GM21619 (cell line): ENCODE results near the gene FKBP7.
A peak's percentile ranks its signal among the peaks of the same experiment; 100 is the strongest.
"Not testable (repeated sequence)": the region's sequence is repeated elsewhere in the genome, so short reads cannot be mapped to it uniquely, and the experiment has no call there.

Experiments used
- ATAC-seq: cut with Tn5 transposase; IDR thresholded peaks from one replicate; pipeline ENCODE4 v1.9.1; 2021; ENCODE audit not compliant: unreplicated experiment

FKBP7 gene

GRCh38 chr2:178491612-178492011 is 13.2 kb upstream of the FKBP7 start:
- no peak for ATAC-seq

DNA sequence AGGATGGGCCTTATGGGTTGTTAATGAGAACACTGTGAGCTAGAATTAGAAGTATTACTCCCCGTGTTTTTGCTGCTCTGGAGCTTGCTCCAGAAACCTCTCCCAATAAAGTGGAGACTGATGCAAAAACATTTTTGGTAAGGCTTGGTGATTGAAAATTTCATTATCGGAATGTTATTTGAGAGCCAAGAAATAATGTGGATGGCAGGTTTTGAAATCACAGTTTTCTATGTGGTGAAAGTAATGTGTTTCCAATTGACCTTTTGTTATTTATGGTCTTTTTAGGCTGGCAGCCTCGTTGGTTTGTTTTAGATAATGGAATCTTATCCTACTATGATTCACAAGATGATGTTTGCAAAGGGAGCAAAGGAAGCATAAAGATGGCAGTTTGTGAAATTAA is 7.0 kb upstream of the FKBP7 start:
- no peak for ATAC-seq

DNA sequence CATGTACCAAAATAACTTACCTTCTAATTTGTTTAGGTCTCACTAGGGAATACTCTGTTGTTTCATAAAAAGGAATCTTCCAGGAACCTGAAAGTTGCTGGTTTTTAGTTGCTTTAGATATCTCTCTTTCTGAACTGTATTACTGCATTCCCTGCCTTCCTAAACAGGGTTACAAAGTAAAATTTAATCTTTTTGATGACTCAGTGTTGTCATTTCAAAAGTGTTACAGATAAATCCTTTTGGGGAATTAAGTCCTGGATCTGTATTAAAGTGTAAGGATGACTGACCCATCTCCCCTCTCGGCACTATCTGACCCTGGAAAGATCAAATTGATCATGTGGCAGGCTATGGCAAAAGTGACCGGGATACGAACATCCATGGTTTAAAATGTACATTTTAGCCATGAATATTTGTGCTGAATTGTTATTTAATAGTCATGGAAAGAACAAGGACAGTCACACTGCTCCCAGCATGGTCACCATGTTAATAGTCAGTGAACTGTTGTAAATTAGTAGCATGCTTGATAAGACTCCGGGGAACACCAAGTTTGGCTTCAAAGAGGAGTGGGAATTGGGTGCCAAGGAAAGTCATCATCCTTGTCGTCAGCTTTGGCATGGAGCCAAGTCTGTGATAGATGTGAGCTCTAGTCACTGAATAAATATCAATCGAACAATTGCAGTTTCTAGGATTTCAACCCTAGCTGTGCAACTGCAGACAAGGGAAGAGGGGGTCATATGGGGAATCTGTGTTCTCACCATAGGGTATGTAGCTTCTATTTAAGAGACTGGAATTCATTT is 6.0 kb upstream of the FKBP7 start:
- no peak for ATAC-seq

DNA sequence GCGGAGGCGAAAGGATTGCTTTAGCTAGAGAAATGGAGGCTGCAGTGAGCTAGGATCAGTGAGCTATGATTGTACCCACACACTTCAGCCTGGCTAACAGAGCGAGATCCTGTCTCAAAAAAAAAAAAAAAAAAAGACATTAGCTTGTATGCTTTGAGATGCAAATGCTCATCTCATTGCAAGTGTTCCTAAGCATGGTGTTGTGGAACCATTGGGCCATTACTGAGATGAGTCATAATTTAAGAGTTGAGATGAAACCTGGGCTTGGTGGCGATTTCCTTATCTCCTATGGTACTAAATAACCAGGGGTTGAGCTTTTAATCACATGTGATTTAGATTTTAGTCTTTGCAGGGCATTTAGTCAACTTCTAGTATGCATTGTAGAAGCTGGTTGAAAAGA is 4.0 kb upstream of the FKBP7 start:
- peak; percentile 31 for ATAC-seq

DNA sequence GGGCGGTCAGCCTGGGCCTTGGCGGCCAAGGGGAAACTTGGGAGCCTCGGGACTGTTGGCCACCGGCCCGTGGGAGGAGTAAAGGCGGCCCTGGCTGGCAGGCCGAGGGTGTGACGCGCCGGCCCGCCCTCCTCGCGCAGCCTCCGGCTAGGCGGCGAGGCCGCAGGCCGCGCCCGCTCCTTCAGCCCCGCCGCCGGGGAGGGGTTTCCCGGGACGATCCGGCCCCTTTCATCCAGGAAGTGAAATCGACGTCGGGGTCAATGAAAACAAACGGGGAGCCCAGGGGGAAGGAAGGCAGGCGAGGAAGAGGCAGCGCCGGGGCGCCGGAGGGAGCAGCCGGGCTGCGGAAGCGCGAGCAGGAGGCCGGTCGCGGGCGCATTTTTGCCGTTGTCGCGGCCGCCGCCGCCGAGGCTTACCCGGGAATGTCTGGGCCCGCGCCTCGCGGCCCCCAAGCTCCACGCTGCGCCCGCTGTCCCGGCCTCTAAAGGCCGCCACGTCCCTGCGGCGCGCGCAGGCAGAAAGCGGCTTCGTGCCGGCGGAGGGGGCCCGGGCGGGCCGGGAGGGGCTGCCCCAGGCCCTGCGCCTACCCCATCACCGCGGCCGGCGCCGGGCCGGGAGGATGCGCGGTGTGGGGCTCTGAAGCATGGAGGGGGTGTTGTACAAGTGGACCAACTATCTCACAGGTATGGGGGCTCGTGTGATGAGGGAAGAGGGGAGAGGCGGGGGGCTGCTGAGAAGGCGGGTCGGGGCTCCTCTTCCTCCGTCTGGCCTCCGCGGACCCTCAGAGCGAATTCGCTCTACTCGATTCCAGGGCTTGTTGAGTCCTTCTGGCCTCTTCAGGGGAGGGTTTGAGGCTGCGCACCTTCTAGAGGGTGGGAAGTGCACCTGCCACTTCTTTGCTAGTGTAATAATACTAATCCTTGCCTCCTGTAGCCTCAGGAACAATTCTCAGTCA is 2.1 kb upstream of the FKBP7 start, which contains the start of gene PLEKHA3:
PLEKHA3 (plus strand) TSS at position 231 of the 955 bp plus-strand sequence; CDS start at position 644, 413 bp downstream.
- ATAC-seq = peak; percentile 61

GRCh38 chr2:178479758-178480226 is 1.4 kb upstream of the FKBP7 start:
- no peak for ATAC-seq

DNA sequence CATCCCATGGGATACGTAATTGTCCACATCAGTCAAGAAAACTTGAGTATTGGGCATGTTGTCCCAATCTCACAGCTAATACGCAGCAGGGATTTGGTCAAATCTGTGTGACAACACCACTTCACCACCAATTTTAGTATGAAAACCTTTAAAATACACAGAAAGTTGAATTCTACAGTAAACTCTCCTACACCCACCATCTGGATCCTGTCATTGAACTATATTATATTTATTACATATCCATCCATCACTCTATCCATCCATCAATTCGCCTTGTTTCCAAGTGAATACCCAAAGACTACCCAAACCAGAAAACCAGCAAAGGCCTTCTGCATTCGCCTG is 846 bp upstream of the FKBP7 start:
- ATAC-seq = no peak

GRCh38 chr2:178478130-178478438 is 316 bp downstream of the FKBP7 start:
- ATAC-seq = peak; percentile 1

GRCh38 chr2:178477443-178478129 is 814 bp downstream of the FKBP7 start:
- no peak for ATAC-seq

- ATAC-seq = no peak
Measured at GRCh38 chr2:178476477-178476876, 1.9 kb downstream of the FKBP7 start.

- ATAC-seq = no peak
Measured at GRCh38 chr2:178474560-178474959, 3.8 kb downstream of the FKBP7 start.

DNA sequence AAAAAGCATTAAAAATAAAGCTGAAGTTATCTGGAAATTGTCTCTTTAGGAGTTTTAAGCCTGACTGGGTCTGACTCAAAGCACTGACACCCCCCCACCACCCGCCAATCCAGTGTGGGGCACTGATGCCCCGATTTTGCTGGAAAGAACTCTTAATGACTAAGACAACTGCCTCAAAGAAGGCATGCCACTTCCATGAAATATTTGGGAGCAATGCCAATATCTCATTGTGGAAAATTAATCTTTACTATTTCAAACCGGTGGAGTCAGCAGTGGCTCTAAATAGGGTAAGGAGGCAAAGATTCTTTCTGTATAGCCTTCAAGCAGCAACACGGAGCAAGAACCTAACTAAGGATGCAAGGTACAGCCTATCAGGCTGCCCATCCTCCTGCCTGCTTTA is 4.5 kb downstream of the FKBP7 start:
- ATAC-seq = no peak

DNA sequence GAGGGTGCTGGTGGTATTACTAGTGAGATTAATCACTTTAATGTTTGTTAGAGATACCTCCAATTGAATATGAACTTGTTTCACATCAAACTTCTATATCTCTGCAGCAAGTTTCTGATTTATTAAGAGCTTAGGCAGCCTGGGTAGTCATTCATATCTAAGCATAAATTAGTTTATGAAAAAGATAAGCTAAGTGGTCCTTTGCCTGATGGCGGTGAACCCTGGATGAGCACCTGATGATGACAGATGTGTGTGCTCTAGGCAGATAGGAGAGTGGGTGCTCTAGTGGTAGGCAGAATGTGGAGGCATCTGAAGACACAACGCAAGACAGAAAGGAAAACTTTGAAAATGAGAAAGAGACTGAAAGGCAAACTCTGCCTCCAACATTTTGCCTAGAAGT is 5.0 kb downstream of the FKBP7 start:
- ATAC-seq = no peak

GRCh38 chr2:178471313-178471712 is 7.1 kb downstream of the FKBP7 start:
- ATAC-seq = not testable (repeated sequence)

DNA sequence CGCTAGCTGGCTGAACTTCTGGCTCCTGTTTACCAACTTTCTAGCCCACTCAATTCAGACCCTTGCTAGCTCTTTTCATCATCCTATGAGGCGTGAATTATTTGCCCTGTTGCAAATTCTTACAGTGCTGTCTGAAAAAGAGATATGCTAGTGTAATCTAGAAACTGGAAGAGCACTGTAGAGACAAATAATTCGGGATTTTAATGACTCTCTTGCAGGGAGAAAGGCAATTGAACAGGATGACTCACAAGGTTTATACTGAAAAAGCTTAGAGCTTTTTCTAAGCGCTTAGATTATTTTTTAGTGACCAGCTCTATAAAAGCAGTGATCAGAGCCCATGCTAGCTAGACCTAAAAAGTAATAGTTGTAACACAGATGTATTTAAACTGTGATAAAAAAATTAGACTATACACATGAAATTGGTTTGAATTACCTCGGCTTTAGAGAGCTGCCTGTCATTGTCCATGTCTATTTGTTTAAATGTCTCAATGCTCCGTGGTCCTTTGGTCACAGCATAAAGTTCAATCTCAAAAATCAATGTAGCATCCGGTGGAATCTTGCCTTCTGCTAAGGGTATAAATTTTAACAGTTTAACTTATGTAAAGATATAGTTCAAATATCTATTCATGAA is 9.1 kb downstream of the FKBP7 start:
- no peak for ATAC-seq

GRCh38 chr2:178457390-178457886 is 21.0 kb downstream of the FKBP7 start:
- no peak for ATAC-seq

DNA sequence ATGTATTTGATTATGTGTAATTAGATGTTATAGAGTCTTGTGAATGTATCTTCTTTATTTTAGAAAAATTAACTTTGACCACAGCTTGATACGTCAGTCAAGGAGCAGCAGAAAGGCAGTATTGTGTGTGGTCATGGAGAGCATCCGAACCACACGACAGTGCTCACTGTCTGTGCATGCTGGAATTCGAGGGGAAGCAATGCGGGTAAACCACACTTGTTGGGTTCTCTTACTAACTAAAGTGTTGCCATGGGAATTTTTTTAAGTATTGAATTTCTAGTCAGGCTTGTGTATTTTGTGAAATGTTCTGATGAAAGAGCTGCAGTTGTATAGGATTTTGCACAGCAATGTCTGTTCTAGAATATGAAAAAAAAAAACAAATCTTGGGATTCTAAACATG is 22.5 kb downstream of the FKBP7 start:
- ATAC-seq = no peak

GRCh38 chr2:178452870-178453269 is 25.5 kb downstream of the FKBP7 start:
- ATAC-seq = no peak

- ATAC-seq = no peak
Measured at GRCh38 chr2:178452334-178452733, 26.1 kb downstream of the FKBP7 start.

DNA sequence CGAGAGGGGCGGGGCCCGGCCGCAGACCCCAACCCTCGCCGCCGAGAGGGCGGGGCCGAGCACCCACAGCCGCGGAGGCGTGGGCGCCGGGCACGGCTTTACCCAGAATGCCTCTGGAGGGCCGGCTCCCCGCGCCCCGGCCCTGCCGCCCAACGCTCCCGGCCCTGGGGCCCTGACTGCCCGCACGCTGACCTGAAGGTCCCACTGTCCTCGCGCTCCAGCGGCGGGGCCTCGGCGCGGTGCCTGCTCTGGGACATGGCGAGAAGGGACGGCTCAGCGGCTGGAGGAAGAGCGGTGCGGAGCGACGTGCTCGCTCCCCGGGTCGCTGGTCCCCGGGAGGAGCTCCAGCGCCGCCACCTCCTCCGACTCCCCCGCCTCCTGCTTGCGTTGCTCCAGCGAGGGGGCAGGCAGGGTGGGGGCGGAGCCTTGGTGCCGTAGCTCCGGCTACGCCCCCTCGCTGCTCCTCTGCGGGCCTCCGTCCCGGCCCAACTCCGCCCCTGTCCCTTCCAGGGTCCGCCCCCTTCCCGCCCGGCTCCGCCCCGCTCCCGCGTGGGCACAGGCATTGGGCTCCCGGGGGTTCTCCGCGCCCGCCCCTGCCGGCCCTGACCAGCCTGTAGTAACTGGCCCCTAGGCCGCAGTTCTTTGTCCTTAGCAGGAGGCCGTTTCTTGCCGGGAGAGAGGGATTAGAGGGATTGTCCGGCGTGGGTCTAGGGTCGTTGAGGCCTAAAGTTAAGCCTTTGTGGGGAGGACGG is 27.4 kb downstream of the FKBP7 start, which contains the start of the genes PJVK and PRKRA:
PJVK (plus strand) TSS at position 605 of the 752 bp plus-strand sequence. CDS start 2,032 bp downstream, outside the sequence.
PRKRA (minus strand) TSS at position 402 of the 752 bp plus-strand sequence; CDS start at position 257, 145 bp downstream.
- peak; percentile 79 for ATAC-seq
